Thymus (tissue), 14 donors: ENCODE results near the gene CHMP4A. TPM values are rescaled to one million over a fixed set of nuclear protein-coding genes. Genes with fewer than 3 reads are reported as not detected.
A peak's percentile ranks its signal among the peaks of the same experiment; 100 is the strongest.

Experiments
- DNase-seq, 9 donors: peaks; one replicate each; pipeline ENCODE4 v3.0.0-alpha.2; 2013; ENCODE audit warnings: low spot score in 9 of 9, low read depth in 6 of 9, missing footprints in 1 of 9
- H3K27ac ChIP-seq, 2 donors: one replicate each; pipeline ENCODE4 v1.5.1; 2013; ENCODE audit warnings: control low read depth in 1 of 2, low read depth in 1 of 2, low read length in 1 of 2, mild to moderate bottlenecking in 1 of 2, moderate library complexity in 1 of 2
- H3K27me3 ChIP-seq, 2 donors: one replicate each; pipeline ENCODE4 v1.5.1; 2013; ENCODE audit warnings: low read length in 1 of 2; ENCODE audit not compliant: control insufficient read depth in 2 of 2, insufficient read depth in 1 of 2
- H3K36me3 ChIP-seq, 2 donors: one replicate each; pipeline ENCODE4 v1.5.1; 2013; ENCODE audit warnings: low read length in 1 of 2, mild to moderate bottlenecking in 1 of 2, moderate library complexity in 1 of 2; ENCODE audit not compliant: control insufficient read depth in 2 of 2, insufficient read depth in 2 of 2
- H3K4me1 ChIP-seq, 2 donors: one replicate each; pipeline ENCODE4 v1.5.1; 2013; ENCODE audit warnings: low read length in 2 of 2; ENCODE audit not compliant: control insufficient read depth in 2 of 2, insufficient read depth in 2 of 2
- H3K4me3 ChIP-seq, 2 donors: one replicate each; pipeline ENCODE4 v1.5.1; 2013; ENCODE audit warnings: low read length in 2 of 2, control low read depth in 1 of 2, mild to moderate bottlenecking in 1 of 2
- H3K9me3 ChIP-seq, 2 donors: one replicate each; pipeline ENCODE4 v1.5.1; 2013; ENCODE audit warnings: low read length in 1 of 2, mild to moderate bottlenecking in 1 of 2; ENCODE audit not compliant: control insufficient read depth in 2 of 2, insufficient read depth in 1 of 2
- WGBS: extraction: QIAGEN DNeasy Blood & Tissue Kit; methylation state at CpG from one replicate; pipeline ENCODE4 v1.1.7; 2013; 5-methylcytosine and 5-hydroxymethylcytosine counted together
- long read RNA-seq, 10 donors: transcript quantifications; one replicate each; lab custom pipeline, GENCODE V29; 2026
- polyA plus RNA-seq: library from polyadenylated mRNA; stranded (reverse); fragments of 200-250 nt; gene quantifications from one replicate; pipeline ENCODE4 v1.2.3, GENCODE V29; 2013
- total RNA-seq: library from RNA; stranded (reverse); fragments of 120-200 nt; gene quantifications from one replicate; pipeline ENCODE4 v1.2.4, GENCODE V29; 2013
- donor health status: healthy.

CHMP4A gene, protein sequence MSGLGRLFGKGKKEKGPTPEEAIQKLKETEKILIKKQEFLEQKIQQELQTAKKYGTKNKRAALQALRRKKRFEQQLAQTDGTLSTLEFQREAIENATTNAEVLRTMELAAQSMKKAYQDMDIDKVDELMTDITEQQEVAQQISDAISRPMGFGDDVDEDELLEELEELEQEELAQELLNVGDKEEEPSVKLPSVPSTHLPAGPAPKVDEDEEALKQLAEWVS
- total RNA-seq (76.9 TPM), polyA plus RNA-seq (151 TPM)
- long read RNA-seq, donor 1, transcript CHMP4A-201 (6 exons, 1,393 nt) = major isoform, 11 of 14 reads
- long read RNA-seq, donor 1, partial matches to known transcripts = 0 of 14 reads
- long read RNA-seq, donor 1, other reads (novel, unspliced or antisense) = 0 of 14 reads
- long read RNA-seq, donor 2 = 0 reads
- long read RNA-seq, donor 3, transcript CHMP4A-201 (6 exons, 1,393 nt) = major isoform, 57 of 77 reads
- long read RNA-seq, donor 3, partial matches to known transcripts = 16 of 77 reads
- long read RNA-seq, donor 3, other reads (novel, unspliced or antisense) = 0 of 77 reads
- long read RNA-seq, donor 4, transcript CHMP4A-201 (6 exons, 1,393 nt) = major isoform, 22 of 30 reads
- long read RNA-seq, donor 4, partial matches to known transcripts = 6 of 30 reads
- long read RNA-seq, donor 4, other reads (novel, unspliced or antisense) = 0 of 30 reads
- long read RNA-seq, donor 5, transcript CHMP4A-203 (3 exons, 571 nt) = minor isoform, 7 of 73 reads
- long read RNA-seq, donor 5, transcript CHMP4A-201 (6 exons, 1,393 nt) = major isoform, 63 of 73 reads
- long read RNA-seq, donor 5, partial matches to known transcripts = 0 of 73 reads
- long read RNA-seq, donor 5, other reads (novel, unspliced or antisense) = 0 of 73 reads
- long read RNA-seq, donor 6, transcript CHMP4A-201 (6 exons, 1,393 nt) = major isoform, 54 of 63 reads
- long read RNA-seq, donor 6, partial matches to known transcripts = 5 of 63 reads
- long read RNA-seq, donor 6, other reads (novel, unspliced or antisense) = 0 of 63 reads
- long read RNA-seq, donor 7, transcript CHMP4A-201 (6 exons, 1,393 nt) = major isoform, 52 of 59 reads
- long read RNA-seq, donor 7, partial matches to known transcripts = 0 of 59 reads
- long read RNA-seq, donor 7, other reads (novel, unspliced or antisense) = 0 of 59 reads
- long read RNA-seq, donor 8, transcript CHMP4A-201 (6 exons, 1,393 nt) = major isoform, 19 of 20 reads
- long read RNA-seq, donor 8, partial matches to known transcripts = 0 of 20 reads
- long read RNA-seq, donor 8, other reads (novel, unspliced or antisense) = 0 of 20 reads
- long read RNA-seq, donor 9, transcript CHMP4A-201 (6 exons, 1,393 nt) = major isoform, 22 of 25 reads
- long read RNA-seq, donor 9, partial matches to known transcripts = 0 of 25 reads
- long read RNA-seq, donor 9, other reads (novel, unspliced or antisense) = 0 of 25 reads
- long read RNA-seq, donor 10, transcript CHMP4A-201 (6 exons, 1,393 nt) = major isoform, 32 of 38 reads
- long read RNA-seq, donor 10, transcript CHMP4A-203 (3 exons, 571 nt) = minor isoform, 5 of 38 reads
- long read RNA-seq, donor 10, partial matches to known transcripts = 0 of 38 reads
- long read RNA-seq, donor 10, other reads (novel, unspliced or antisense) = 0 of 38 reads

DNA sequence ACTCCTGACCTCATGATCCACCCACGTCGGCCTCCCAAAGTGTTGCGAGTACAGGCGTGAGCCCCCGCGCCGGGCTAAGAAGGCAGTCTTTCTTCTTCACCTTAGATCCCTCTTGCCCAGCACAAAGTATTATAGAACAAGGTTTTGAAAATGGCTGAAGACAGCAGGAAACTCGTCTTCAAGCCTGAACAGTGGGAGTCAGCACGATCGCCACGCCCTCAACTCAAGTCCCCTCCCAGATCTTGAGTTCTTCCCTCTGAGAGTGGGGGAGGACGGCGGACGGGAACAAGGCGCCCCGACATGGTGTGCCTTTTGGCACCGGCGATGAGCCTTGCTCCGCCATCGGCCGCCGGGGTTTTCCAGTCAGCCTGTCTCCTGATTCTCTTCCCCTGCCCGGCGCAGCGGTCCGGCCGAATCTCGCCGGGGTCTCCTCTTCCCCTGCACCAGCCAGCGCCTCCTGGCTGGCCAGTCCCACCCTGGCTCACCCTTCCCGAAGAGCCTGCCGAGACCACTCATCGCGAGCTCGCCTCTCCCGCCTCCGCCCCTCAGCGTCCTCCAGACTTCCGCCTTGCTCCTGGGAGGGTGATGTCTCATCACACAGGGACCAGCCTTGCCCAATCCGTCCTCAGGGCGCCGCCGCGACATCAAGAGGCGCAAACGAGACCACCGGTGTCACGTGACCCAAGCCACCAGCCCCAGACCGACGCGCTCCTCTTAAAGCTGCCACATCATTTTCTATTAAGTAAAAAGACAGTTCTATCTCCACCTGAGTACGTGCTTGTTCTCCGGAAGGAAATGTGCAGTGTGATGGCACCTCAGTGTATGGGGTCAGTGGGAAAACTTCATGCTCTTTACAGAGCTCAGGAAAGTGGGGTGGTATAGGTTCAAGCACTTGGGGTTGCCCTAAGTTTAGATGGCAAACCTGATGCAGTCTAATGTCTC, at the start of gene CHMP4A:
Gene CHMP4A, minus strand, starts transcription at position 565 of the 942 bp plus-strand sequence. Its CDS starts 49 bp downstream, at position 516.
- Histone ChIP-seq H3K27me3 (no peaks in the 10 kb centered on the region), H3K4me1 (peaks cover 13 to 32% of the 10 kb centered on the region in 2 donors), H3K27ac (peak within 1 kb of the TSS; percentile 99 to 100), H3K4me3 (peak within 1 kb of the TSS; percentile 81 to 89), H3K36me3 (peaks cover 31 to 47% of the 10 kb centered on the region in 2 donors), H3K9me3 (no peaks in the 10 kb centered on the region)
- peak; percentile 87 to 98 (median 93) for DNase-seq
- WGBS = under 1% methylated on average over 53 of the region's 53 CpGs

DNA sequence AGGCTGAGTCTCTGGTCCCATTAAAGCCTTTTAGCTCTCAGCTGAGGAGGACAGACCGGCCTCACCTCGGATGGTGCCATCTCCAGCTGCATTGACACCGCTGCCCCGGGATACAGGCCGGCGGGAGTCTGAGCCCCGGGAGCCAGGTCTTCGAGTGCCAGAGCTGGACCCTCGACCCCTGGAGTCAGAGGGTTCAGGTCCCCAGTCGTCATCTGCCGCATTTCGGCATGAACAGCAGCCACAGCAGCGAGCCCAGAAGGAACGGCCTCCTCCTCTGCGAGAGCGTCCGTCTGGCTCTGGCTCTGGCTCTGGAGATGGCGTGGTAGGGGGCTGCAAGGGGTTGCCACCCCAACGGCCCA, 48.7 kb upstream of the CHMP4A start:
- Histone ChIP-seq H3K27ac (no peak overlapping the region), H3K9me3 (no peaks in the 10 kb centered on the region), H3K4me3 (no peak overlapping the region), H3K36me3 (peaks cover 4 to 6% of the 10 kb centered on the region in 2 donors), H3K4me1 (peaks cover 0 to 4% of the 10 kb centered on the region in 2 donors), H3K27me3 (no peaks in the 10 kb centered on the region)
- WGBS = 97% methylated on average over 19 of the region's 19 CpGs
- DNase-seq = no peak

DNA sequence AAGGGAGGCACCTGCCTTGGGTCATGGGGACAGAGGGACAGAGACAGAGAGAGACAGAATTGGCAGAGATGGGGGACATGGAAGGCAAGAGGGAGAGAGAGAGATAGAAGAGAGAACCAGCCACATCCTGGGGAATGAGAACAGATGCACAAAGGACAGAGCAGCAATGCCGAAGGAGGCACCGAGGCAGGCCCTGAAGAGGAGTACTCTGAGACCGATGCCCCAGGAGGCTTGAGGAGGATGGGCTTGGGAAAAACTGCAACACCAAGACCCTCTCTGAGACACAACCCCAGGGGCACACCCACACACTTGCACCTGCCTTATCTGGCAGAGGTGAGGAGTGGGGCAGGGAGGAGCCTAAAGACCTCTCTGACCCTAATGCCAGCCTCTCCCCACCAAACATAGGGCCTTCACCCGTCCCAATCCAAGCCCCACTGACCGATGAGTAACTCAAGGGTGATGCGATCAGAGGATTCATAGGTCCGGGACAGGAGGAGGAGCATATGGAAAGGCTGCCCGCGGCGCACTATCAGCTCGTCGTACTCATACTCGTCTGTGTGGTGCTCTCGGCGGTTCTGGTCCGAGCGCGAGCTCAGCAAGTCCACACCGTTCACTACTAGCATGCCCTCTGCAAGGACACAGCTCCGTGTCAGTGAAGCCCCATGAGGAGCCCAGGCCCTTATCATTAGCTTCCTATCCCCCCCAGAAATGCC, 48.1 kb upstream of the CHMP4A start:
- H3K36me3 ChIP-seq = peaks cover 3 to 4% of the 10 kb centered on the region in 2 donors

DNA sequence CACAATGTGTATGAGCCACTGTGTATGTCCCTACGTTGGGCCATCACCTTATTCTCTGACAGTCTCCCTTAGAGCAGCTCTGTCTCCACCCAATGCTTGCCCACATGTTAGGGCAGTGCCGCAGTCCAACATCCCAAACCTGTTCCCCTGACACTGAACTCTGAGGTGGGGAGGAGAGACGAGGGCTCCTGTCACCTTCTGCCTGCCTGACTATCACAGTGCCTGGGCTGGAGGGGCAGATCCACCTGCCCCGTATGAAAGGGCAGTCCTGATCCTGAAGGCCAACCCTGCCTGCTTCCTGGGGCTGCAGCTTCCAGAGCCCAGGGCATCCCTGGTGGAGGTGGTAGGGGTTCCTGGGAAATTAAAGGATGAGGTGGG, 47.5 kb upstream of the CHMP4A start:
- H3K4me3 ChIP-seq = no peak overlapping the region
- WGBS = 95% methylated on average over 4 of the region's 4 CpGs
- H3K4me1 ChIP-seq = peaks cover 0 to 4% of the 10 kb centered on the region in 2 donors
- H3K9me3 ChIP-seq = no peaks in the 10 kb centered on the region
- no peak overlapping the region for H3K27ac ChIP-seq
- no peaks in the 10 kb centered on the region for H3K27me3 ChIP-seq
- H3K36me3 ChIP-seq = peaks cover 0 to 4% of the 10 kb centered on the region in 2 donors
- no peak for DNase-seq

More for the DNA sequence above, 48.1 kb upstream of the CHMP4A start:
- H3K27me3 ChIP-seq = no peaks in the 10 kb centered on the region
- no peak for DNase-seq
- WGBS = 93% methylated on average over 20 of the region's 20 CpGs
- H3K4me3 ChIP-seq = no peak overlapping the region
- H3K9me3 ChIP-seq = no peaks in the 10 kb centered on the region
- peaks cover 0 to 4% of the 10 kb centered on the region in 2 donors for H3K4me1 ChIP-seq
- H3K27ac ChIP-seq = no peak overlapping the region

DNA sequence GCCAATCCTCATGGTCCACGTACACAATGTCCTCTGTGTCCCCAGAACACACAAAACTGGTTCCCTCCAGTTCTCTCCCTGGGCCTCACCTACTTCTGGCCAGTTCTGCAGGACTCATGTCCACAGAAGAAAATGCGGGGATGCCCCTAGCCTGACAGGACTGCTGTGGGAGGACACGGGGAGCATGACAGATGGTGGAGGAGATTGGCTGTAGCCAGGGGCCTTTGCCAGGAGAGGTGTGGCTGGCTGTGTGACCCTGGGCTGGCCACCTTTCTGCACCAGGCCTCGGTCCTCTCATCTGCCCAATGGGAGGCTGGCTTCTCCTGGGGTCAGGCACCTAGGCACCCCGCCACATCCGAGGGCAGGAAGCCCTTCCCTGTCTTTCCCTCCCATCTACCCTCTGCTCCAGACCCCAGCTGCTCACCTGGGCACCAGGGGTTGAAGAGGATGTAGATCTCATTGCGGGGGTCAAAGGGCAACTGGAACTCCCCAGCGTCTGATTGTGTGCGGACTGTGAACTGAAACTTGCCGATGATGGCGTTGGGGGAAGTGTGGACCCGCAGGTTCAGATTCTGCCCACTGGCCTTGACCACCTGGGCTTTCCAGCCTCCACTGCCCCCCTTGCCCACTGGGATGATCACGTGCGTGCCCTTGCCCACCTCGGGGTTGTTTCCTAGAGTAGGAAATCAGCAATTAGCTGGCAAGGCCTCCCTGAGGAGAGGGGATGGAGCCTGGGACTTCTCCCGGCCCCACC, 46.9 kb upstream of the CHMP4A start:
- WGBS = 95% methylated on average over 16 of the region's 16 CpGs
- no peak for DNase-seq
- Histone ChIP-seq H3K27me3 (no peaks in the 10 kb centered on the region), H3K36me3 (peaks cover 0 to under 1% of the 10 kb centered on the region in 2 donors), H3K4me1 (peaks cover 0 to 4% of the 10 kb centered on the region in 2 donors), H3K4me3 (no peak overlapping the region), H3K27ac (no peak overlapping the region), H3K9me3 (no peaks in the 10 kb centered on the region)

DNA sequence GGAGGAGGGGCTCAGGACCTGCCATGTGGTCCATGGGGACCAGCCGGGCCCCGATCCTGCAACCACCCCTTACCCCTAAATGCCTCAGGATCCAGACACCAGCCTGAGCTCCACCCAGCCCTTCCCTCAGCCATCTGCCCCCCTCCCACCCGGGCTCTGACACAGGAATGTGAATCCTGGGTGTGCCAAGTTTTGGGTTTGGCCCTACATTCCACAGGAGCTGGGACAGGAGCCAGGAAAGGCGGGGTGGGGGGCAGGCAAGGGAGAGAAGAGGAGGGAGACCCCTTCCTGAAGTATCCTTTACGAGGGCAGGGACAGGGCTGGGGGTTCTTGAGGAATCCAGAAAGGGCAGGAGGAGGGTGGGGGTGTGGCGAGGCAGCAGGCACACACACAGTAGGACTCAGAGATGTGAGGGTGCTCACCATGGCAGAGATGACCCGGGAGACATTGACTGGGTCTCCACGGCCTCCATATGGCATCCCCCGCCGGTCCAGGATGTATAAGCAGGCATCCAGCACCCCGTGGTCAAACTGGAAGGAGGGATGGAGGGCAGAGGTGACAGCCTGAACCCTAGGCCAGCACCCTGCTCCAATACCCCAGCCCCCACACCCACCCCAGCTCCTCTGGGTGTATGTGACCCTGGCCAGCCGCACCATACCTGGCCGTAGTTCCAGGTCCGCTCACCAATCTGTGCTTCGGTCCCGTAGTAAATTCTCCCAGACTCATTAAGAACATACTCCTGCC, 46.2 kb upstream of the CHMP4A start:
- no peaks in the 10 kb centered on the region for H3K36me3 ChIP-seq
- H3K9me3 ChIP-seq = no peaks in the 10 kb centered on the region
- H3K4me3 ChIP-seq = no peak overlapping the region
- no peaks in the 10 kb centered on the region for H3K27me3 ChIP-seq
- H3K4me1 ChIP-seq = peaks cover 0 to 2% of the 10 kb centered on the region in 2 donors
- WGBS = 96% methylated on average over 16 of the region's 16 CpGs
- no peak overlapping the region for H3K27ac ChIP-seq
- DNase-seq = no peak
